ENCODE measurements around the gene MARK2. TPM values are rescaled to one million over a fixed set of nuclear protein-coding genes. Genes with fewer than 3 reads are reported as not detected.
A peak's percentile ranks its signal among the peaks of the same experiment; 100 is the strongest.

Gene MARK2
- polyA plus RNA-seq, 3 donors, result 32.4 to 55.7 (median 33.3) TPM

- no peaks in the 10 kb centered on the region for H3K9me3 Mint-ChIP-seq
- H3K27me3 Mint-ChIP-seq (ENCODE audit: low read depth in 3 of 3), result peaks cover 0 to 4% (median 0%) of the 10 kb centered on the region in 3 donors
- Histone ChIP-seq H3K9ac (ENCODE audit: insufficient read depth, low read length, poor library complexity, severe bottlenecking) (no peak overlapping the region), H3K27ac (ENCODE audit: low read depth in 1 of 2, low read length in 2 of 2) (no peak overlapping the region), H3K36me3 (replicated peaks in 1 of 2; ENCODE audit: control insufficient read depth in 1 of 2, insufficient read depth in 2 of 2, low read length in 2 of 2) (peaks cover 84 to 92% of the 10 kb centered on the region in 2 donors), H3K27me3 (ENCODE audit: control insufficient read depth in 2 of 2, insufficient read depth in 2 of 2, low read length in 2 of 2) (no peaks in the 10 kb centered on the region), H3K79me2 (ENCODE audit: insufficient read depth, low read length) (peaks cover 8% of the 10 kb centered on the region), H3K9me3 (replicated peaks in 1 of 2; ENCODE audit: control insufficient read depth in 1 of 2, insufficient read depth in 1 of 2, low read length in 2 of 2) (no peaks in the 10 kb centered on the region), H2AFZ (ENCODE audit: insufficient read depth, low read depth, low read length, poor library complexity, severe bottlenecking) (no peak overlapping the region), H3K4me3 (replicated peaks in 1 of 3; ENCODE audit: low read depth in 2 of 3, low read length in 3 of 3) (no peak overlapping the region), H3K4me2 (replicated peaks; ENCODE audit: extremely low read depth, low read length, poor library complexity, severe bottlenecking) (no peak overlapping the region), H3K4me1 (ENCODE audit: control insufficient read depth in 1 of 2, insufficient read depth in 2 of 2, low read length in 2 of 2) (no peaks in the 10 kb centered on the region), H4K20me1 (ENCODE audit: insufficient read depth, low read length) (peaks cover 99% of the 10 kb centered on the region)
- peaks cover 69 to 91% of the 10 kb centered on the region in 2 donors for H3K36me3 Mint-ChIP-seq
- no peak for DNase-seq
- no peaks in the 10 kb centered on the region for H3K4me1 Mint-ChIP-seq
- intact Hi-C loops (cut with micrococcal nuclease), result no loop called here
- no peak overlapping the region for H3K4me3 Mint-ChIP-seq
- H3K27ac Mint-ChIP-seq, result peak overlapping the region in 3 of 7 donors; percentile 37 to 83 (median 68)
- no peak for TF ChIP-seq CTCF (IDR thresholded peaks at IDR 0.05)
- 100% methylated on average over 1 of the region's 4 CpGs for WGBS (ENCODE audit: insufficient coverage)
Observed at GRCh38 chr11:63906087-63906486, 67.2 kb downstream of the MARK2 start.

GRCh38 chr11:63906585-63906984 is 67.7 kb downstream of the MARK2 start:
- Mint-ChIP-seq H3K27ac (no peak overlapping the region), H3K4me3 (no peak overlapping the region), H3K36me3 (peaks cover 64 to 86% of the 10 kb centered on the region in 2 donors), H3K9me3 (no peaks in the 10 kb centered on the region), H3K4me1 (no peaks in the 10 kb centered on the region), H3K27me3 (ENCODE audit: low read depth in 3 of 3) (peaks cover 0 to 4% (median 0%) of the 10 kb centered on the region in 3 donors)
- Histone ChIP-seq H3K36me3 (replicated peaks in 1 of 2; ENCODE audit: control insufficient read depth in 1 of 2, insufficient read depth in 2 of 2, low read length in 2 of 2) (peaks cover 82 to 87% of the 10 kb centered on the region in 2 donors), H3K79me2 (ENCODE audit: insufficient read depth, low read length) (peaks cover 8% of the 10 kb centered on the region), H2AFZ (ENCODE audit: insufficient read depth, low read depth, low read length, poor library complexity, severe bottlenecking) (no peak overlapping the region), H3K27me3 (ENCODE audit: control insufficient read depth in 2 of 2, insufficient read depth in 2 of 2, low read length in 2 of 2) (no peaks in the 10 kb centered on the region), H3K4me1 (ENCODE audit: control insufficient read depth in 1 of 2, insufficient read depth in 2 of 2, low read length in 2 of 2) (no peaks in the 10 kb centered on the region), H3K4me3 (replicated peaks in 1 of 3; ENCODE audit: low read depth in 2 of 3, low read length in 3 of 3) (no peak overlapping the region), H3K9me3 (replicated peaks in 1 of 2; ENCODE audit: control insufficient read depth in 1 of 2, insufficient read depth in 1 of 2, low read length in 2 of 2) (no peaks in the 10 kb centered on the region), H3K27ac (ENCODE audit: low read depth in 1 of 2, low read length in 2 of 2) (no peak overlapping the region), H3K9ac (ENCODE audit: insufficient read depth, low read length, poor library complexity, severe bottlenecking) (no peak overlapping the region), H4K20me1 (ENCODE audit: insufficient read depth, low read length) (peaks cover 98% of the 10 kb centered on the region), H3K4me2 (replicated peaks; ENCODE audit: extremely low read depth, low read length, poor library complexity, severe bottlenecking) (no peak overlapping the region)
- TF ChIP-seq CTCF (IDR thresholded peaks at IDR 0.05), result peak; percentile 22
- WGBS (ENCODE audit: insufficient coverage), result 92% methylated on average over 6 of the region's 7 CpGs
- no peak for DNase-seq
- intact Hi-C loops (cut with micrococcal nuclease), result no loop called here

Data from CD14-positive monocyte (primary cell).